ENCODE data around the gene TMEM109. TPM values are rescaled to one million over a fixed set of nuclear protein-coding genes. Genes with fewer than 3 reads are reported as not detected.

TMEM109 gene
- total and polyA plus RNA-seq, 2 of the 8 experiments (the other 6 are each of a cell fraction or from before 2014, with no cell fraction given), result 27.3 to 30.3 TPM

DNA sequence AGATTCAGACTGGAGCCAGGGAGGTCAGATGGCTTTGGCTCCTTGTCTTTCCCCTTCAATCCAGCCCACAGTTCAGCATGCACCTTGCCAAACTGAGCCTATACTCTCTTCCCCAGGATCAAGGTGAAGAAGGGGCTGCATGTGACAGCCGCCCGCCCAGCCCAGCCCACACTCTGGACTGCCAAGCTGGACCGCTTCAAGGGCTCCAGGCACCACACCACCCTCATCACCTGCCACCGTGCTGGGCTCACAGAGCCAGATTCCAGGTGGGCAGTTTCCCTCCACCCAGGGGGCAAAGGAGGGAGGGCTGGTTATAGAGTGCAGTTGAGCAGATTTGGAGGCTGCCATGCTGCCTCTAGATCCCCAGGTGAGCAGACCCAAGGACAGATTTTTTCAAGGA, 16.4 kb downstream of the TMEM109 start:
- no peak overlapping the region for H3K4ac ChIP-seq (replicated peaks; ENCODE audit: insufficient read length, low read depth, low read length)
- H3K18ac ChIP-seq (ENCODE audit: extremely low read depth, low read length), result no peak overlapping the region
- peaks cover 7 to 12% of the 10 kb centered on the region in 2 experiments for H4K20me1 ChIP-seq (replicated peaks in 1 of 2; ENCODE audit: control insufficient read depth in 1 of 2, insufficient read depth in 2 of 2, low read length in 2 of 2)
- H3K79me1 ChIP-seq (ENCODE audit: low read depth, low read length), result peaks cover 9% of the 10 kb centered on the region
- H3K9ac ChIP-seq (replicated peaks in 1 of 4; ENCODE audit: extremely low read depth in 1 of 4, low read depth in 3 of 4, low read length in 3 of 4), result no peak overlapping the region
- peaks cover 3% of the 10 kb centered on the region; the same call in 1 of the 2 replicates for H3K23me2 ChIP-seq (ENCODE audit: low read depth, low read length)
- no peak overlapping the region for H2BK12ac ChIP-seq (ENCODE audit: low read depth, low read length)
- no peak for FAIRE-seq
- no peak overlapping the region for H2BK5ac ChIP-seq (ENCODE audit: low read depth, low read length)
- TF ChIP-seq POLR2AphosphoS5 (IDR thresholded peaks at IDR 0.05; ENCODE audit: low read depth, low read length), result no peak
- H2BK15ac ChIP-seq (ENCODE audit: low read length), result no peak overlapping the region
- ChIA-PET POLR2A (ENCODE audit: partially characterized antibody) (interaction anchor here (0.7 to 1.7 kb wide), 4 partner anchors 9 to 15 kb away, joined by 3 to 8 read pairs (median 4); no protein-coding TSS in a partner anchor), CTCF (ENCODE audit: partially characterized antibody) (interaction anchor here (0.5 to 1.1 kb wide), 5 partner anchors 10 to 95 kb away, joined by 3 to 5 read pairs (median 3); no protein-coding TSS in a partner anchor)
- peaks cover 10 to 57% (median 24%) of the 10 kb centered on the region in 4 experiments; a peak in 7 of 8 replicates for H3K36me3 ChIP-seq (ENCODE audit: control insufficient read depth in 2 of 4, insufficient read depth in 4 of 4, low read length in 3 of 4)
- no peak overlapping the region for H2BK20ac ChIP-seq (ENCODE audit: low read length)
- no peaks in the 10 kb centered on the region for H3K27me3 ChIP-seq (replicated peaks in 1 of 4; ENCODE audit: control insufficient read depth in 3 of 4, extremely low read depth in 1 of 4, insufficient read depth in 3 of 4, low read length in 3 of 4)
- WGBS, 2 experiments (ENCODE audit: extremely low coverage in 1 of 2, insufficient coverage in 1 of 2, insufficient read length in 1 of 2, insufficient replicate concordance in 2 of 2, low coverage in 1 of 2, low lambda C conversion rate in 2 of 2, missing lambda C conversion rate in 1 of 2), result no CpG with 5 or more reads among the region's 4 CpGs
- no peak overlapping the region for H4K8ac ChIP-seq (ENCODE audit: extremely low read depth, insufficient read depth, low read length)
- H3K79me2 ChIP-seq (ENCODE audit: control insufficient read depth in 1 of 2, insufficient read depth in 2 of 2, low read length in 2 of 2), result no peaks in the 10 kb centered on the region
- H3K14ac ChIP-seq (ENCODE audit: insufficient read length), result no peak overlapping the region
- peaks cover 4 to 6% (median 5%) of the 10 kb centered on the region in 4 experiments; a peak in 6 of 7 replicates for H3K4me1 ChIP-seq (replicated peaks in 1 of 4; ENCODE audit: control insufficient read depth in 3 of 4, insufficient read depth in 4 of 4, low read length in 3 of 4)
- H3K23ac ChIP-seq (ENCODE audit: insufficient read length), result no peak overlapping the region
- H3K27ac ChIP-seq (ENCODE audit: low read depth, low read length), result no peak overlapping the region
- H2AK5ac ChIP-seq (ENCODE audit: low read depth, low read length), result no peak overlapping the region
- no peaks in the 10 kb centered on the region for H3K9me3 ChIP-seq (ENCODE audit: insufficient read depth in 2 of 2, low read depth in 1 of 2, low read length in 1 of 2)
- H3K4me3 ChIP-seq (ENCODE audit: extremely low read depth in 1 of 4, insufficient read depth in 2 of 4, low read depth in 3 of 4, low read length in 4 of 4), result no peak overlapping the region
- no peak overlapping the region for H4K5ac ChIP-seq (ENCODE audit: insufficient read length, low read depth, low read length)
- no peak for DNase-seq (ENCODE audit: low read depth in 1 of 2, low spot score in 2 of 2)
- no peak overlapping the region for H2BK120ac ChIP-seq (replicated peaks; ENCODE audit: low read depth, low read length)
- H4K91ac ChIP-seq (replicated peaks; ENCODE audit: insufficient read length, low read length), result no peak overlapping the region
- no peak overlapping the region for H3K56ac ChIP-seq (replicated peaks; ENCODE audit: insufficient read length, low read depth, low read length)
- H2AFZ ChIP-seq (ENCODE audit: low read length), result no peak overlapping the region
- no peak overlapping the region for H3K4me2 ChIP-seq (ENCODE audit: insufficient read depth in 1 of 2, low read depth in 2 of 2, low read length in 2 of 2)
